Measurements from ENCODE around the gene CCDC117. TPM values are rescaled to one million over a fixed set of nuclear protein-coding genes. Genes with fewer than 3 reads are reported as not detected.

The CCDC117 gene
- total RNA-seq, 2 donors from 2014 or later: 13.6 to 17.3 TPM

GRCh38 chr22:28795932-28796856 is 23.7 kb downstream of the CCDC117 start:
- no peak for DNase-seq (ENCODE audit: low spot score)
- peaks cover 60% of the 10 kb centered on the region for H3K36me3 ChIP-seq
- TF ChIP-seq CTCF (IDR thresholded peaks at IDR 0.05): no peak
- H3K4me1 ChIP-seq: peaks cover 0 to 40% of the 10 kb centered on the region in 2 donors
- H3K9me3 ChIP-seq: no peaks in the 10 kb centered on the region
- no peaks in the 10 kb centered on the region for H3K27me3 ChIP-seq
- no peak overlapping the region for H3K27ac ChIP-seq
- H3K4me3 ChIP-seq: no peak overlapping the region

- peak; percentile 89 for DNase-seq (ENCODE audit: low spot score)
- Histone ChIP-seq H3K4me3 (peak overlapping the region; percentile 96 to 99), H3K27ac (peak overlapping the region; percentile 100), H3K27me3 (no peaks in the 10 kb centered on the region), H3K4me1 (peaks cover 0 to 60% of the 10 kb centered on the region in 2 donors), H3K36me3 (peaks cover 48% of the 10 kb centered on the region), H3K9me3 (no peaks in the 10 kb centered on the region)
- TF ChIP-seq CTCF (IDR thresholded peaks at IDR 0.05): no peak
Observed at GRCh38 chr22:28798810-28799605, 26.5 kb downstream of the CCDC117 start.

GRCh38 chr22:28799606-28800307 is 27.3 kb downstream of the CCDC117 start:
- TF ChIP-seq CTCF (IDR thresholded peaks at IDR 0.05): no peak
- DNase-seq (ENCODE audit: low spot score): peak; percentile 71
- H3K9me3 ChIP-seq: no peaks in the 10 kb centered on the region
- peaks cover 41% of the 10 kb centered on the region for H3K36me3 ChIP-seq
- H3K27me3 ChIP-seq: no peaks in the 10 kb centered on the region
- peak overlapping the region; percentile 96 to 99 for H3K4me3 ChIP-seq
- H3K27ac ChIP-seq: peak overlapping the region; percentile 100
- peaks cover 0 to 60% of the 10 kb centered on the region in 2 donors for H3K4me1 ChIP-seq

GRCh38 chr22:28800308-28801041 is 28.0 kb downstream of the CCDC117 start, which contains the start of gene XBP1:
TSS of gene XBP1 (minus strand) at chr22:28800569.
- Histone ChIP-seq H3K9me3 (no peaks in the 10 kb centered on the region), H3K4me1 (peaks cover 0 to 57% of the 10 kb centered on the region in 2 donors), H3K27ac (peak within 1 kb of the TSS; percentile 100), H3K36me3 (peaks cover 34% of the 10 kb centered on the region), H3K4me3 (peak within 1 kb of the TSS; percentile 96 to 99), H3K27me3 (no peaks in the 10 kb centered on the region)
- no peak for TF ChIP-seq CTCF (IDR thresholded peaks at IDR 0.05)
- peak; percentile 97 for DNase-seq (ENCODE audit: low spot score)

Data from right atrium auricular region (tissue), 2 donors.